HuH-7 (cell line): ENCODE measurements around the gene TIMP3.
A peak's percentile ranks its signal among the peaks of the same experiment; 100 is the strongest.

Experiments
- DNase-seq: peaks from one replicate; pipeline ENCODE4 v3.0.0; 2011; ENCODE audit warnings: low spot score

Gene TIMP3

DNA sequence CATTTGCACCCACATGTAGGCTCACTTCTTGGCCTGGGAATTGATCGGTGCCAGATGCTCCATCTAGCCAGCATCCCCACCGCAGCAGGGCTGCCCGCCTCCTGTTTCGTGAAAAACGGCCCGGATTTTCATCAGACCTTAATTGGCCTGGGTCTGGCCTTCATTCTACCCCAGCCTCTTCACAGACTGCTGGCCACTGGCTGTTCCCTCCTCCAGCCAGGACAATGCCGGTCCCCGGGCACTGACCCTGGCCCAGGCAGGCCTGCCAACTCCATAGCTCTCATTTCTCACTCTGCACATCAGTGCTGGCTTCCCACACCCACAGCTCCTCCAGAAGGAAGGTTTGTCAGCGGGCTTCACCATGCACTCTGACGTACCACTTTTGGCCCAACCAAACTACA lies 27.9 kb downstream of the TIMP3 start:
- DNase-seq, result no peak

DNA sequence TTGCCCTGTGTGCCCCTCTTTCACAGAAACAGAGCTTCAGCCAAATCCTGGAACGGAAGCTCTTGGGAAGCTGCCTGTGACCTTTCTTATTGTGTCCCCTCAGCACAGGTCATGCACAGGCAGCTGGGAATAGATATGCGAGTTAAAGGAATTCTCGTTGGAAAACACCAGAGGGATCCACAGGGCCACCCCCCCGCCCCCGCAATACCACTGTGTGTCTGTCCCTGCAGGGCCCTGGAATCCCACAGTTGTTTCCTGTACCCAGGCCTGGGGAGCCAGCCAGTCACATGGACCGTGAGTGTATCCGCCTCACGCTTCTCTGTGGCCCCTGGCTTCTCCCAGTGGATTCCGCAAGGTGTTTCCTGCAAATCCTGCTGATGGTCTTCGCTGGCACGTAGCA lies 29.0 kb downstream of the TIMP3 start:
- no peak for DNase-seq

DNA sequence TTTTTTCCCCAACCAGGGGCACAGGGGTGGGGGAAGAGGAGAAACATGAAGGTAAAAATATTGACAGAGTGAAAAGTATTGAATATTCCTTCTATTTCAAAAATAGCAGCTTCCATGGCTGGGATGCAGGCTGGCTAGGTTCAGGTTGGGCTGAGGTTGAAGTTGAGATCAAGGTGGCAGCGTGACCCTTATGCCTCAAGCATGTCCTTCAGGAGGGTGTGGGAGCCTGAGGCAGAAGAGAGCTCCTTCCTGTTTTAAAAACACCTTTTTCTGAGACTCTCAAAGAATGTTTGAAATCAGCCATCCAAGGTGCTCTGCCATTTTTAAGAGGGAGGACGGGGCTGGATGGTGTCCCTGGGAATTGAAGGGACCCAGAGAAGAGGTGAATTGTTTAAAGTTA lies 29.5 kb downstream of the TIMP3 start:
- no peak for DNase-seq

DNA sequence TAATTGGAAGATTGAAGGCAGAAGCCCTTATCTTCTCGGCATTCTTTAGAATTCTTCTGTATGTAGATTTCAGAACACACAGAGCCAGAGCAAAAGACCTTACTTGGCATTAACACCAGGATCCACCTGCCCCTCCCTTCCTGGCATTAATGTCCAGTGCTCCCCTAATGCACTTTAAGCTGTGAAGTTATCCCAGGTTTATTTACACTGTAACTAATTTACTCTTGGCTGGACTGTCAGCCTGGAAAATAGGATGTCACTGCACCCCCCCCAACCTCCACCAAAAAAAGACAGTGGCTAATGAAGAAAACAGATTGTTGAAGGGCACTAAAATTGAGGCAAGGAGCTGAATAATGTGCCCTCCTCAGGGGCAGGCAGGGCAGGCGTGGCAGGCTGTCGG lies 30.1 kb downstream of the TIMP3 start:
- no peak for DNase-seq

DNA sequence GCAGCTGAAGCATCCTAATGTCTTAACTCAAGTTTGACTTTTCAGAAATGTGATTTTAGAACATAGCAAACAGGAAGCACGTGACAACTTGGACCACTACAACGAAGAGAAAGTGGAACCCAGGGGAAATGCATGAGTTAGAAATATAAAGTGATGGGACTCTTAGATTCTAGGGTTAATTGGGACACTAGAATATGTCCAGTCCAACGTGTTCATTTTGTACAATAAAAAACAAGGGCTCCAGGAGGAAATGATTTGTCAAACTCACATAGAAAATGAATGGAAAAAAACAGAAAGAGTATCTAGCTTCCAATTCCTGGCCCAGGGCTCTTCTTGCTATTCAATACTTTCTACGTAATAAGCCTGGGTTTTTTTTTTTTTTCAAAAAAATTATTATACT lies 30.7 kb downstream of the TIMP3 start:
- DNase-seq, result no peak

DNA sequence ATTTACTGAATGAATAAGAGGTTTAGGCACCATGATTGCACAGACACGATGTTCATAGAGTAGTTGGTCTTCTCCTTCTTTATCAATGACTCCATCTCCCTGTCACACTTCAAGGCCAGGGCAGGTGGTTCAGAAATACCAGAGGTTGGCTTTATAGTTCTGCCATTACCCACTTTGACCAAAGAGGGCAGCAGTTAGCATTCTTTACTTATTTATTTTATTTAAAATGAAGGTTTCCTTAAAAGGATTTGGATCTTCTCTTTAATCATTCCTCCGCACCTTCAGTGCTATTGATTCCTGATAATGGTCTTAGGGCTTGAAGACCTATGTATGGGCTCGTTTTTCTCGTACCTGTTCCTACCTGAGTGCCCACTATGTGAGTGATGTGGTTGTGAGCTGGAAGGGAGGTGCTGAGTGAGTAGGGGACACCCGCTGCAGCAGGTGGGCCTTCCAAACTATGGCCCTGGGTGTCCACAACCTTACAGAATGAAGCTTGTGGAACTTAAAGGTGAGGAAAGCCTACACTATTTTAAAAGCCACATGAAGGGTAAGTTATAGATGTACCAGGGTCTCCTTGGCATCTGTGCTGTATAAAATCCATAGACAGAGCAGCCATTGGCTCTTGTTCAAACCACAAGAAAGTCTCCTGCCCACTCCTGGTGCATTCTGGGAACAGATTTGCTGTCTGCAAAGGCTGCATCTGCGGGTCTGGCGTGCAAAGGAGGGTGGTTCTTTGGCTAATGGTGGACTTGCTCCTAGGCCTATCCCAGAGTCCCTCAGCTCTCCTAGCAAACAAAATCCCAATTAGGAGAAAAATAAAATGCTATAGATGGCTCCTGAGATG lies 35.0 kb downstream of the TIMP3 start:
- peak; percentile 46 for DNase-seq

DNA sequence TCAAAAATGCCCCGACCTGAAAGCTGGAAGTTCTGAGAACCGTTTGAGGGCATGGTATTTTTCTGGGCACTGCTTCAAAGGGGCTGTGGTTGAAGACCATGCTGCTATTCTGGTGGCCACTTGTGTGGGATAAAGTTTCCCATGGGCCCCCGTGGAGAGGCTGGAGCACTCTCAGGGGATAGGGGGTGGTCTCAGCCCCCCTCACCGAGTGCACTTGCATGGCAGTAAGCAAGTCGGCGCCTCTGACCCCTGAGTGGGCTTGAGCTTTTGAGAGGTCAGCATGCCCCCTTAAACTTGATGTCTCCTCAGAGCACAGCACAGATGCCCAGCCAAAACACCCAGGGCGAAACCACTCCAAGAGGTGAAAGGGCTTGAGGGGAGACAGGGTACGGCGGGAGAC lies 35.6 kb downstream of the TIMP3 start:
- no peak for DNase-seq

DNA sequence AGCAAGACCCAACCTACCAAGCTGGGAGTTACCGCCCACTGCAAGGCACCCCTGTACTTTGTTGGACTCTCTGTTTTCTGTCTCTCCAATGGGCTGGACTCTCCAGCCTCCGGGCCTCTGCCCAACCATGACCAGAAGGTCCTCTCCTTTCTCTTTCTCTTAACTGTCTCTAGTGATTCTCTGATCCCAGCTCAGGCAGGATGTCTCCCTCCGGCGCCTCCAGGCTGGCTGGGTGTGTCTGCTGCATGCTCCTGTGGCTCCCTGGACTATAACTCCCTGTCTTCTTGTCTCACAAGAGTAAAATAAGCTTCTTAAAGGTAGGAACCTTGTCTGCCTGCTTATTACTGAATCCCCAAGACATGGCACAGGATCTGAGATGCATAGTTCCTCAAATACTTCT lies 36.3 kb downstream of the TIMP3 start:
- no peak for DNase-seq

DNA sequence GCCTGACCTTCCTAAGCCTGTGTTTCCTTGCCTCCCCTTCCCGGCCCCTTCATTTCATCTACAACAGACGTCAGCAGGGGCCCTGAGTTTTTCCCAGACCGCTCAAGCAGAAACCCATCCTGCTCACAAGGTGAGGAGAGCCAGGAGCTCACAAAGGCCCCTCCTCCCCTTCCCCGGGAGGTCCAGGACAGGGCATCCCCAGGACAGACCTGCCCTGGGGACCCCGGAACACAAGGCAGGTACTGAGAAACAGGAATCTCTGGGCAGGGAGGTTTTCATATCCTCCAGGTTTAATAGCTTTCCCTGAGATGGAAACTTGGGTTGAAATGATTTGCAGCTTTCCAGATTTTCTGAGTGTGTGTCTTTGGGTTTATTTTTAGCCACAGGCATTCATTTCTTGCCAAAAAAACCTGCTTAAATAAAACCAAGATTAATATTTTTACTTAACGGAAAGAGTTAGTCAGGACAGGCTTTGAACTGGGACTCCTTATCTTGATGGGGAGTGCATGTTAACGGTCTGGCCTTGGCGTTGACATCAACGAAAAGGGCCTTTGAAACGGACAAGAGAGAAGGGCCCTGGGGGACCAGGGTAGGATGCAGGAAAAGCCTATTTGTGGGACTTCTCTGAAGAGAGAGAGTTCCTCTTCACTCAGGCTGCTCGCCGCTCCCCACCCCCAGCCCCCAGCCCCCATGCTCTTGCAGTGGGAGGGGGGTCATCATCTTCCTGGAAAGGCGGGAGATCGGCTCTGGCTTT lies 38.5 kb downstream of the TIMP3 start:
- DNase-seq, result no peak

DNA sequence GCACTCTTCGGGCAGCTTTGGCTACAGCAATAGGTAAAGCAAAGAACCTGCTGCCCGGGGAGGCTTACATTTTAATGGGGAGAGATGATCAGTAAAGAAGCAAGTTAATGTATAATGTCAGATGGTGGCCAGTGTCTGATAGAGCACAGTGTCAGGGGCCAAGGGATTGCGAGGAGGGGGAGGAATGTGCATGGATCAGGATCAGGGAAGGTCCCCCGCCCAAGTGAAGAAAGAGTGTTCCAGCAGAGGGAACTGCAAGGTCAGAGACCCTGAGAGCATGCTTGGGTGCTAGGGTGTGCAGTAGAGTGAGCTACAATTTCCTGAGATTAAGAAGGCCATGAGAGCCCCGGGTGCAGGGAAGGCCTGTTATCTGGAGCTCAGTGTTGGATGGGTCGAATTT lies 39.7 kb downstream of the TIMP3 start:
- DNase-seq, result no peak

DNA sequence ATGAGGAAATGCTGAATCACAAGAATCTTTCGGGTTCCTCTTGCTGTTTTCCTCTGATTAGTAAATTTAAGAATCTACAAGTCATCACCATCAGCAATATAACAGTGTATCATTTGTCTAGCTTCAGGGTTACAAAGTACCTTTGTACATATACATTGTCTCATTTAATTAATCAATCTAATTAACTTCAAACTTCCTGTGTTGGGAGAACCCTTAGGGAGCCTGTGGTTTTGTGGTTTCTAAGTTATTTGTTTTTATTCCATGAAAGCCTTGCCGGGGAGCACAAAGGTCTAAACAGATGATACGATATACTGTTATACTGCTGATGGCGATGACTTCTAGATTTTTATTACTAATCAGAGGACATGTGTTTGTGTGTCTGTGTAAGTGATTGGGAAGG lies 41.0 kb downstream of the TIMP3 start:
- DNase-seq, result no peak

DNA sequence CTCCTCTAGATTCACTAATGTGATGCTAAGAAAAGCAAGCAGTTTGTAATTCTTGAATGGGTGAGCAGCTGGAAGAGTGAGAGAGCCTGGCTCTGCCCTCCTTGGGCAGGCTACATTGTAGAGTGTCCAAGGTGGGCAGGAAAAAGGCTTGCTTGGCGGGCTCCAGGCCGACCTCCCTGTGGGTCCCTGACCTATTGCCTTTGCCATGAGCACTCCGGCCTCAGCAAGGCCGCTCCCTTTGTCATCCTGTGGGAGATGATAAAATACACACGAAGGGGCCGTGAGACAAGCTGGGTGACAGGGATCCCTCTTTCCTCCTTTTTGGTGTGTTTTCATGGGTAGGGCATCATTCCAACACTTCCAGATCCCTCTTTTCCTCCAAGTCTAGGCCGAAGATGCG lies 41.8 kb downstream of the TIMP3 start:
- DNase-seq, result no peak

DNA sequence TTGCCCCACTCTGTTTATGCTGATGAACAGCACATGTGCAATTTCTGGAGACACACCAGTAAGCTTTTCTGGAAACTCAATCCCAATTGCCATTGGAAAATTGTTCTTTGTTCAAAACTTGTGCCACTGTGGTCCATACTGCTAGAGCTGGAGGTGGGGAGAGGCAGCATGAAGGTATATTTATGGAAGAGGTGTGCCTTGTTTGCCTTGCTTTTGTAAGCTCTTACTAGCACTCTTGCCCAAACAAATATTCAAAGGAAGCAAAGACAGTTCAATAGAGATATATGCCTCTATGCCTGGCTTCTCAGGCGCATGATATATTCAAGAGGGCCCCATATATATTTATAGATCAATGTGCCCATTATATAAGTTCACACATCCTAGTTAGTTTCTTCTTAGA lies 42.7 kb downstream of the TIMP3 start:
- DNase-seq, result no peak

DNA sequence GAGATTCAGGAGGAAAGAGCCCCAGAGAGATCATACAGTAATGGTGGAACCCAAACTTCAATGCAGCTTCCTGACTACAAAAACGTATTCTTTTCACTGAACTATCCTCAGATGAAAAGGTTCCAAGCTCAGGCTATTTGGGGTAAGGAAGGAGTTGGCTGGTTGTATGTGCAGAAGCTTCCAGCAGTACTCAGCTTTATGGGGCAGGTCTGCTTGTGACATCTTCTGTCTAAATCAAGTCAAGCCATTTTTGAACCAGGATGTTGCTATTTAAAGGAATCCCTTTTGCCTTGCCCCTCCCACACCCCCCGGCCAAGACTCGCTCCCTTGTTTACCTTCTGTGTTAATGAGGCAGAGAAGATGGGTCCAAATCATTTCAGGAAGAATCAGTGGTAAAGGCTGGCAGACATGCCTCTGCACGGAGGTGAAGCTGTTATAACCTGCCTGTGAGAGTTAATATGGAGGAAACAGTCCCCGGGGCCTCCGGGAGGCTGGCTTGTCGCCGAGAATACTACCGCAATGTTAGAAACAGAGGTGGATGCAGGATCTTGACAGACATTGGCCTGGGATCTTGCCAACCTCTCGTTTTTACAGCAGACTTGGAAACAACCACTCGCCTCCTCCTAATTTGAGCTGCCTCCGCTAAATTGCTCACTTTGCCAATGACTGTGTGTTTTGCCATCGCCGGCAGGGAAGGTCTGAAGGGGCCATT lies 45.4 kb downstream of the TIMP3 start:
- no peak for DNase-seq

DNA sequence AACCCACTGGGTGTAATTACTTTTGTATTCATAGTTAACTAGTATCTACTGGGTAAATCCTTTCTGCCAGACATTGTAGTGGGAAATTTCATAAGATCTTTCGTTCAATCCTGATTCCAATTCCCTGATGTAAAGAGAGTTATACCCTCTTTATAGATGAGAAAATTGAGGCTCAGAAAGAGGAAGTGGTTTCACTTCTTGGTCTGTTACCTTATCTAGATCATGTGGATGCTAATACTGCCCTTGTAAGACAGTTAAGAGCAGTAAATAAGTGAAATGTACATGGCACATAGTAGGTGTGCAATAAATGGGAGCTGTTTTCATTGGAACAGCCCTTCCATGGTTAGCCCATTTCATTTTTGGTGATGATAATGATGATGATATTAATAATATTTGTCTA lies 46.7 kb downstream of the TIMP3 start:
- no peak for DNase-seq

DNA sequence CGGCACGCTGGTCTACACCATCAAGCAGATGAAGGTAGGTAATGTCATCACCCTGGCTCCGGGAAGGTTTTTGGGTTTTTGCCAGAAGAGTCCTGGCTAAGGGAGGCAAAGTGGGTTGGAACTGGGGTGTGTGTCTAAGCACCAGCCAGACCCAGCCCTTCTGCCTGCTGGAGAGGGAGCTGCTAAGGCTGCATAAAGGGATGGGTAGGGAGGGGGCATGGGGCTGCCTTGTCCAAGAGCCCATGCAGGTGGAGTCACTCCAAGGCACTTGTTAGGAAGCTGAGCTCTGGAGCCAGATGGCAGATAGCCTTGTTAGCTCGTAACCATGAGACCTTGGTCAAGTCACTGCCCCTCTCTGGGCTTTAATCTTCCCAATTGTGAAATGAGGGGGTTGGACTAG lies 48.0 kb downstream of the TIMP3 start:
- DNase-seq, result no peak

DNA sequence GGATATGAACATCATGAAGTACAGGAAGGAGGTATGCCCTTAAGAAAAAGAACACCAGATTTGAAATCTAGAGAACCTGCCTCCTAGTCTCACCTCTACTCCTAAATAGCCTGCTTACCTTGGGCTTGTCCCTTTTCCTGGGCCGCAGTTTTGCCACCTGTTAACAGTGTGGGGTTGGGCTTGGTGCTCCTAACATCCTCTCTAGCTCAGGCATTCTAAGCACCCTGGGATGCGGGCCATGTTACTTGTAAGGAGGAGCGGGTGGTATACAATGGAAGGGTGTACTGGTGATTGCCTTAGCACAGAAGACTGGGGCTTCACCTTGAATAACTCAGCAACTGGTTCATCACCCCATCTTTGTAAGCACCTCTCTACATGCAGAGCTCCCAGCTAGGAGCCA lies 48.7 kb downstream of the TIMP3 start:
- no peak for DNase-seq

DNA sequence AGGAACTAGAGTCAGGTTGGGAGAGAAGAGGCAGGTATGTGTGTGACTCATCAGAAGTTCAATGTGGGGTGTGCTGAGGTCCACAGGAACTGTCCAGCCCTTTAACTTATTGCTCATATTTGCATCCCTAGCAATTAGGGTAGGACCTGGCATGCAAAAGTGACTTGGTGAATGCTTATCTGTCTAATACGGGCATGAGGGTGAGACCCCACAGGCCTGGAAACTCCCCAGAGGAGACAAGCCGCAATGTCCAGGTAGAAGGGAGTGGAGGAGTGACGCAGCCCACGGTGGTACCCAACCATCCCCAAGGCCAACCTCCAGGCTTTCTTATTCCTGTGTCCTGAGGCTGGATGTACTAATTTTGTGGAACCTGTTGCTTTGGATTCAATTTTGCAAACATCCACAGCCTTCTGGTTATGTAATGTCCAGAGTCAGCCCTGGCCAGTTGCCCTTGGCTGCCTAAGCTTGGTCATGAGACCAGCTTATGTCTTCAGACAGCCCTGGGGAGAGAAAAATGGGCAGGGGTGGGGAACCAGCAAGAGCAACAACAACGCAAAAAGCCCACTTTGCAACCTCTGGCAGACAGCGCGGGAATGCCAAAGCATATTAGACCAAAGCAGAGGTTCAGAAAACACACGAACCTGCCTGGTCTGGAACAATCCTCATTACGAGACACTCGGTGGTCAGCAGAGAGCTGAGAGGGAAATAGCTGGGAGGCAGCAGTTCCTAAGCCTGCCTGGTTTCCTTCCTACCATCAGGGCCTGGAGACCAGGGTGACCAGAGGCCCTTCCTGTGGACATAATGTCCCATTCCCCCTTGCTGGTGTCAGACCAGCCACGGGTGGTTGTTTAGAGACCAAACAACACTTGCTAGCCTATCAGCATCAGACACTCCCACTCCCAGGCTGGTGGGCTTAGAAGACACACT lies 49.3 kb downstream of the TIMP3 start:
- DNase-seq, result no peak

DNA sequence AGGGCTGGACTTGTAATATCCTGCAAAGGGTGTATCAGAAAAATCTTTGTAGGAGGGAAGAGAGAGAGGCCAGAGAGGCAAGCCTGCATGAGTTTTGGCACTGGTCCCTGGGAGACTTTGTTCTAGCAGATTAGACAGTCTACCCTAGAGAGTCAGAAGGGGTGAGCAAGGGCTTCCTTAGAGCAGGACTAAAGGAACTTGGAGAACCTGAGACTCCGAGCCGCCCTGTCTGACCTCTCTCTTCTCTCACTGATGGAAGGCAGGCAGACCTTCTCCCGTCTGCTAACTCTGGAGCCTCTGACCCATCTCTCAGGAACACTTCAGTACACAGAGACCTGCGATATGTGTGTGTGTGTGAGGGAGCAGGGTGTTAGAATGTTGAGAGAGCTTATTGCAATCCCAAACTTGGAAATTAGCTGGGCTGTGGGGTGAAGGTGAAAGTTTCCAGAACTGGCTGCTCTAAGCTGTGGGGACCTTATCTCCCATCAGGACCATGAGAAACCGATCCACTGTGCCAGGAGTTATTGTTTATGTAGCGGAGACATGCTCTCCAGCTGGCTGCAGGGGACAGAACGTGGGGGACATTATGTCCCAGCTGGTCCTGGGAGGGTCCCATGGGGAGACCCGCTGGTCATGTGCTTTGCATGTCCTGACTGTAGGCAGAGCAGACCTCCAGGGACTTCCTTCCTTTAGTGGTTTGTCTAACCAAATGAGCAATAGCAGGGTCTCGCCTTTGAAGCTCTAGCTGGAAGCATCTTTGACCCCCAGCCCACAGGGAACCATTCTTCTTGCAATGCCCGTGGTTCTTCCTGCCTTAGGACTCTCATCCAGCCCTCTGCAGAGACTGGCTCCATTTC lies 51.1 kb downstream of the TIMP3 start:
- DNase-seq, result no peak

DNA sequence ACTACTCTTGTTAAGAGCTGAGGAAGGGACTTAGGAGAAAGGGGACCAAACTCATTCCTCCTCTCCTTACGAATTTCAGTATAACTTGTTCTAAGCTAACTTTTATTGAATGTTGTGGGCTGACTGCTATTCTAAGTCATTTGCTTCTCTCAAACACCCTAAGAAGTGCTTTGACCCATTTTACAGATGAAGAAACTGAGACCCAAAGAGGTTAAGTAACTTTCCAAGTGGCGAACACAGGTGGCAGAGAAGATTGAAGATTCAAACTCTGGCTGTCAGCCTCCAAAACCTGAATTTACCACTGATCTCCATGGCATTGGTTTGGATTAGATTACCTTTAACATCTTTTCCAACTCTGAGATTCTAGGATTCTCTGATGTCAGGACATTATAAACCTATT lies 52.2 kb downstream of the TIMP3 start:
- DNase-seq, result no peak

DNA sequence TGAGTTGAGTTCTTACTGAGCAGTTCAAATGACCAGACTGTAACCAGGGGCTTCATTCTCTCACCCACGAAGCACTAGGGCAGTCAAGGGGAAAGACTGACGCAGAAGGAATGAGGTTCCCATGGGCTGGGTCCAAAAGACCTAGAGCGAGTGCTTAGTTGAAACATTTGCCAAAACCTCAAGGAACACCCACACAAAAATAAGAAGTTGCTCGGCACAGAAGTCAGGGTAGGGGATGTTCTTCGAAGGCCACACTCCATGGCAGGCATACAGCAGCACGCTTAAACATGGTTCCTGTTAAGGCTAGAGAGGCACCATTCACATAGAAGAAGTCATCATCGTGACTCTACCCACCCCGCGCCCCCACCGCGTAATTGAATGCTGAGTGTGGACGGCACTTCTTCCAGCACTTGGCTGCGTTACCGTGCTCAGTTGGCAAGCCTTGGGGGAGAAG lies 52.9 kb downstream of the TIMP3 start:
- DNase-seq, result no peak
